Measurements from ENCODE around the gene PCLO.

The PCLO gene

GRCh38 chr7:82810558-82811259 lies 352.0 kb downstream of the PCLO start:
- DNase-seq (ENCODE audit: insufficient read length, low spot score) (no peak), FAIRE-seq (peak; percentile 87)
- TF ChIP-seq CTCF (IDR thresholded peaks at IDR 0.05; ENCODE audit: insufficient read depth, missing control alignments) = peak; percentile 92

- DNase-seq (ENCODE audit: insufficient read length, low spot score) (no peak), FAIRE-seq (peak; percentile 46)
- TF ChIP-seq CTCF (IDR thresholded peaks at IDR 0.05; ENCODE audit: insufficient read depth, missing control alignments) = no peak
These were observed 354.1 kb downstream of the PCLO start for GRCh38 chr7:82808633-82809032.

GRCh38 chr7:82805527-82805960 lies 357.1 kb downstream of the PCLO start:
- TF ChIP-seq CTCF (IDR thresholded peaks at IDR 0.05; ENCODE audit: insufficient read depth, missing control alignments) = no peak
- FAIRE-seq (no peak), DNase-seq (ENCODE audit: insufficient read length, low spot score) (no peak)

- DNase-seq (ENCODE audit: insufficient read length, low spot score) (no peak), FAIRE-seq (no peak)
- TF ChIP-seq CTCF (IDR thresholded peaks at IDR 0.05; ENCODE audit: insufficient read depth, missing control alignments) = no peak
These were observed 359.3 kb downstream of the PCLO start for GRCh38 chr7:82803411-82803810.

DNA sequence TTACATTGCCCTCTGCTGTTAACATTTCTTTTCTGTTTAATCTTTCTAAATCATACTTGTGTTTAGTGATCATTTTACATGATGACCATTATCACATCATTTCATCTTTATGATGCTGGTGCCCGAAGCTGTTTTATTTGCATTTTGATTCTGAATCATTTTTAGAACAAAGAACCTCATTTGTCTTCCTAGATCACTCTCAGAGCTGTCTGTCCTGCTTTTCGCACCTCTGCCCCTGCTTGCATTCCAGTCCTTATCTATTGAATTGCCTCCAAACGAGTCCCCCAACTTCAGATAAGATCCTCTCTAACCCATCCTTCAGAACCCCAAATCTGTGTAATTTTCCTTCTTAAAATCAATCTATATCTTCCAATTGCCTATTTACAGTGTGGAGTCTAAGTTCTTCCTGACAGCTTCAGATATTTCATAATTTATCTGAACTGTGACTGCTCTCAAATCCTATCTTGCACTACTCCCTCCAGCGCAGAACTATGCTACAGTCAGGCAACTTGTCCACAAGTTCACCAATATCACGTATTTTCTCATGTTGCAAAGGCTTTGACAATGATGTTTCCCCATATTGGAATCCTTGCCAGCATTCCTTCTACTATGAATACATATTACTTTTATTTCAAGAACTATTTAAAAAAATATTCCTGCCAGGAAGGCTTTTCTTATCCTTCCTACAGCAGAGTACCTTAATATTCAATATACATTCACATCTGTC lies 372.6 kb downstream of the PCLO start:
- TF ChIP-seq CTCF (IDR thresholded peaks at IDR 0.05; ENCODE audit: insufficient read depth, missing control alignments) = no peak
- DNase-seq (ENCODE audit: insufficient read length, low spot score) (no peak), FAIRE-seq (no peak)

DNA sequence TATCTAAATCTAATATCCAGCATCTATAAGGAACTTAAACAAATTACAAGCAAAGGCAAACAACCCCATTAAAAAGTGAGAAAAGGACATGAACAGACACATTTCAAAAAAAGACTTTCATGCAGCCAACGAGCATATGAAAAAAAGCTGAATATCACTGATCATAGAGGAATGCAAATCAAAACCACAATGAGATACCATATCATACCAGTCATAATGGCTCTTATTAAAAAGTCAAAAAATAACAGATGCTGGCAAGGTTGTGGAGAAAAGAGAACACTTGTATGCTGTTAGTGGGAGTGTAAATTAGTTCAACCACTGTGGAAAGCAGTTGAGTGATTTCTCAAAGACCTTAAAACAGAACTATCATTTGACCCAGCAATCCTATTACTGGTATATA lies 384.7 kb downstream of the PCLO start:
- no peak for DNase-seq (ENCODE audit: insufficient read length, low spot score)
- TF ChIP-seq CTCF (IDR thresholded peaks at IDR 0.05; ENCODE audit: insufficient read depth, missing control alignments) = no peak
- no peak for FAIRE-seq

- FAIRE-seq (no peak), DNase-seq (ENCODE audit: insufficient read length, low spot score) (no peak)
- no peak for TF ChIP-seq CTCF (IDR thresholded peaks at IDR 0.05; ENCODE audit: insufficient read depth, missing control alignments)
These were observed 399.8 kb downstream of the PCLO start for GRCh38 chr7:82762880-82763279.

Data from D721Med (cell line).